ENCODE results near the gene NAB1. TPM values are rescaled to one million over a fixed set of nuclear protein-coding genes. Genes with fewer than 3 reads are reported as not detected.
"Not testable (repeated sequence)": the region's sequence is repeated elsewhere in the genome, so short reads cannot be mapped to it uniquely, and the experiment has no call there.

The NAB1 gene, protein sequence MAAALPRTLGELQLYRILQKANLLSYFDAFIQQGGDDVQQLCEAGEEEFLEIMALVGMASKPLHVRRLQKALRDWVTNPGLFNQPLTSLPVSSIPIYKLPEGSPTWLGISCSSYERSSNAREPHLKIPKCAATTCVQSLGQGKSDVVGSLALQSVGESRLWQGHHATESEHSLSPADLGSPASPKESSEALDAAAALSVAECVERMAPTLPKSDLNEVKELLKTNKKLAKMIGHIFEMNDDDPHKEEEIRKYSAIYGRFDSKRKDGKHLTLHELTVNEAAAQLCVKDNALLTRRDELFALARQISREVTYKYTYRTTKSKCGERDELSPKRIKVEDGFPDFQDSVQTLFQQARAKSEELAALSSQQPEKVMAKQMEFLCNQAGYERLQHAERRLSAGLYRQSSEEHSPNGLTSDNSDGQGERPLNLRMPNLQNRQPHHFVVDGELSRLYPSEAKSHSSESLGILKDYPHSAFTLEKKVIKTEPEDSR
- total RNA-seq, result 10 to 100 TPM; 42.8 to 61.3 TPM

- peaks cover 46% of the 10 kb centered on the region for H3K4me1 Mint-ChIP-seq (ENCODE audit: low read depth)
- no peaks in the 10 kb centered on the region for H3K9me3 Mint-ChIP-seq
- H3K36me3 Mint-ChIP-seq (ENCODE audit: insufficient read depth in 2 of 2), result peaks cover 5 to 11% of the 10 kb centered on the region in 2 donors
- DNase-seq, result peak; percentile 74 to 80
- peak within 1 kb of the TSS; percentile 90 to 98 for H3K4me3 Mint-ChIP-seq
- H3K27me3 Mint-ChIP-seq (ENCODE audit: low read depth), result no peaks in the 10 kb centered on the region
- ATAC-seq (replicated peaks in 1 of 2), result peak; percentile 62 to 74
- H3K27ac Mint-ChIP-seq, result peak within 1 kb of the TSS; percentile 99
These were observed at the start of gene NAB1 for GRCh38 chr2:190649035-190649797. Gene NAB1, plus strand, starts transcription at chr2:190649083. Its CDS starts 10,094 bp downstream, at chr2:190659177.

- no peak for ATAC-seq (replicated peaks in 1 of 2)
- Mint-ChIP-seq H3K27ac (no peak overlapping the region), H3K27me3 (ENCODE audit: low read depth) (no peaks in the 10 kb centered on the region), H3K9me3 (peaks cover 0 to 1% of the 10 kb centered on the region in 2 donors), H3K36me3 (ENCODE audit: insufficient read depth in 2 of 2) (no peaks in the 10 kb centered on the region), H3K4me1 (ENCODE audit: low read depth) (peaks cover 16% of the 10 kb centered on the region), H3K4me3 (no peak overlapping the region)
- no peak for DNase-seq
These were observed 49.2 kb upstream of the NAB1 start for GRCh38 chr2:190599546-190600220.

GRCh38 chr2:190600293-190601103 is 48.4 kb upstream of the NAB1 start:
- no peak overlapping the region for H3K27ac Mint-ChIP-seq
- H3K4me1 Mint-ChIP-seq (ENCODE audit: low read depth), result peaks cover 16% of the 10 kb centered on the region
- no peak for ATAC-seq (replicated peaks in 1 of 2)
- H3K27me3 Mint-ChIP-seq (ENCODE audit: low read depth), result no peaks in the 10 kb centered on the region
- no peak overlapping the region for H3K4me3 Mint-ChIP-seq
- DNase-seq, result no peak
- no peaks in the 10 kb centered on the region for H3K36me3 Mint-ChIP-seq (ENCODE audit: insufficient read depth in 2 of 2)
- H3K9me3 Mint-ChIP-seq, result peaks cover 0 to 1% of the 10 kb centered on the region in 2 donors

GRCh38 chr2:190603374-190603773 is 45.5 kb upstream of the NAB1 start:
- DNase-seq, result no peak
- no peak for ATAC-seq (replicated peaks in 1 of 2)
- H3K36me3 Mint-ChIP-seq (ENCODE audit: insufficient read depth in 2 of 2), result no peaks in the 10 kb centered on the region
- no peak overlapping the region for H3K27ac Mint-ChIP-seq
- peaks cover 16% of the 10 kb centered on the region for H3K4me1 Mint-ChIP-seq (ENCODE audit: low read depth)
- H3K27me3 Mint-ChIP-seq (ENCODE audit: low read depth), result no peaks in the 10 kb centered on the region
- peaks cover 0 to 1% of the 10 kb centered on the region in 2 donors for H3K9me3 Mint-ChIP-seq
- H3K4me3 Mint-ChIP-seq, result no peak overlapping the region

DNA sequence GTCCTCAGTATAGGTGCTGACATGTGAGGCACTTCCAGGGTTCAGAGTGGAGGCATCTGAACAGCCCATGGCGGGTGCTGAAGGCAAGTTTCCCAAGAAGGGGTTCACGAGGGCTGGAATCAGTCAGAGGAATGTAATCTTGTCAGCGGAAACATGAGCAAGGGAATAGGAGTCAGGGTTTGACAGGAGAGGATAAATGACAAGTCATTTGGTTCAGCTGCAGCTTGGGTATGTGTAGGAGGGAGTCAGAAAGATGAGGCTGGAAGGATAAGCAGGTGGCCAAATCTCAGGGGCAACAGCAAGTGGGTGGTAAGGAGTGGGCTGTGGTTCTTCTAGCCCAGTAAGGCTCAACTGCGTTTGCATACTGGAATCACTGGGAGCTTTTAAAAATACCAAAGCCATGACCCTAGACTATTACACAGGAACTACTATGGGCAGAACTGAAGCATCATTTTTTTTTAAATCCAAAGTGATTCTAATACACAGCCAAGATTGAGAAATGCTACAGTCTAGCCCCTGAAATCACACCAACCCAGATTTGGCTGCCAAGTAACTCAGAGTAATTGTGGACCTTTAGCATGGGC is 41.8 kb upstream of the NAB1 start:
- Mint-ChIP-seq H3K27me3 (ENCODE audit: low read depth) (no peaks in the 10 kb centered on the region), H3K4me1 (ENCODE audit: low read depth) (no peaks in the 10 kb centered on the region), H3K4me3 (no peak overlapping the region), H3K36me3 (ENCODE audit: insufficient read depth in 2 of 2) (peaks cover 0 to 4% of the 10 kb centered on the region in 2 donors), H3K27ac (no peak overlapping the region), H3K9me3 (peaks cover 0 to 5% of the 10 kb centered on the region in 2 donors)
- ATAC-seq (replicated peaks in 1 of 2) (no peak), DNase-seq (no peak)

GRCh38 chr2:190607657-190608357 is 41.1 kb upstream of the NAB1 start:
- Mint-ChIP-seq H3K27me3 (ENCODE audit: low read depth) (no peaks in the 10 kb centered on the region), H3K27ac (no peak overlapping the region), H3K9me3 (peaks cover 0 to 5% of the 10 kb centered on the region in 2 donors), H3K4me3 (no peak overlapping the region), H3K4me1 (ENCODE audit: low read depth) (no peaks in the 10 kb centered on the region), H3K36me3 (ENCODE audit: insufficient read depth in 2 of 2) (peaks cover 0 to 4% of the 10 kb centered on the region in 2 donors)
- no peak for DNase-seq
- ATAC-seq (replicated peaks in 1 of 2), result no peak

- not testable (repeated sequence) for DNase-seq; H3K36me3 Mint-ChIP-seq (ENCODE audit: insufficient read depth in 2 of 2); H3K4me1 Mint-ChIP-seq (ENCODE audit: low read depth); H3K27me3 Mint-ChIP-seq (ENCODE audit: low read depth); H3K4me3 Mint-ChIP-seq; H3K27ac Mint-ChIP-seq; H3K9me3 Mint-ChIP-seq; ATAC-seq (replicated peaks in 1 of 2)
These were observed 40.0 kb upstream of the NAB1 start for GRCh38 chr2:190608863-190609262.

DNA sequence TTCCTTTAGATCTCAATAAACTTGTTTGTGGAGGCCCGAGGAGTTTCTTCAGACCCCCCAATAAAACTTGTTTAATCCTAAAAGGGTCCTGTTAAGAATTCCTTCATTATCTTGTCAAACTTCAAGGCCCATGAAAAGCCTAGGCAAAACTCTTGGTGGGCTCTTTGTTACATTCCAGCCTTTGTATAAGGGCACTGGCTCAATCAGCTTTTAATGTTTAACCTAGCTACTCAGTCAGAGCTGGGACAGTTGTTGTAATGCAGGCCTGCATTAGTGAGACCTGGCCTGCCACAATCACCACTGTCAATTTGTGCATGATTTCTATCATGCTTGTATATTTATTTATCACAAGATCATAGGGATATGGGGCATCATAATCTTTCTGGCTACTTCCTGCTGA is 39.5 kb upstream of the NAB1 start:
- H3K27ac Mint-ChIP-seq; DNase-seq; H3K9me3 Mint-ChIP-seq; H3K4me3 Mint-ChIP-seq; H3K36me3 Mint-ChIP-seq (ENCODE audit: insufficient read depth in 2 of 2); H3K27me3 Mint-ChIP-seq (ENCODE audit: low read depth); H3K4me1 Mint-ChIP-seq (ENCODE audit: low read depth); ATAC-seq (replicated peaks in 1 of 2): not testable (repeated sequence)

- not testable (repeated sequence) for H3K9me3 Mint-ChIP-seq; ATAC-seq (replicated peaks in 1 of 2); H3K27ac Mint-ChIP-seq; H3K4me3 Mint-ChIP-seq; H3K27me3 Mint-ChIP-seq (ENCODE audit: low read depth); H3K36me3 Mint-ChIP-seq (ENCODE audit: insufficient read depth in 2 of 2); H3K4me1 Mint-ChIP-seq (ENCODE audit: low read depth); DNase-seq
These were observed 38.4 kb upstream of the NAB1 start for GRCh38 chr2:190610528-190610927.

GRCh38 chr2:190615555-190616200 is 33.2 kb upstream of the NAB1 start:
- peaks cover 6% of the 10 kb centered on the region for H3K4me1 Mint-ChIP-seq (ENCODE audit: low read depth)
- H3K27me3 Mint-ChIP-seq (ENCODE audit: low read depth), result no peaks in the 10 kb centered on the region
- DNase-seq (no peak), ATAC-seq (replicated peaks in 1 of 2) (no peak)
- peaks cover 0 to 7% of the 10 kb centered on the region in 2 donors for H3K36me3 Mint-ChIP-seq (ENCODE audit: insufficient read depth in 2 of 2)
- H3K9me3 Mint-ChIP-seq, result peaks cover 0 to 3% of the 10 kb centered on the region in 2 donors
- no peak overlapping the region for H3K27ac Mint-ChIP-seq
- no peak overlapping the region for H3K4me3 Mint-ChIP-seq

DNA sequence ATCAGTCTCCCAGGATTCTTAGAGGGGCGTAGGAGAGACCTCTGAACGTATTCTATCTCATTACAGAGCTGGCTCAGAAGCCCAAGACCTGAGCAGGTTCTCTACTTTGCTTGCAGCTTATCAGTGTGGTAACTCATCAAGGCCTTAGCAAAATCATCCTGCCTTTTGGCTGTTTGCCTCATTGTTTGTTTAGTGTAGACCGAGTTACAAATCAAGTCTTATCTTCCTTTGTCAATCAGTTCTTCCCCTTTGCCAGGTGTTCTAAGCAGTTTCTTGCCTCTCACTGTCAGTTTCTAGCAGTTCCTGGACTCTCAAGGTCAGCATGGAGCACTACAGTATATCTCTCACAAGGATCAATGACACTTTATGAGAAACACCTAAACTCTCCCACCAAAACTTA is 30.9 kb upstream of the NAB1 start:
- peaks cover 6% of the 10 kb centered on the region for H3K4me1 Mint-ChIP-seq (ENCODE audit: low read depth)
- no peak overlapping the region for H3K27ac Mint-ChIP-seq
- DNase-seq (no peak), ATAC-seq (replicated peaks in 1 of 2) (no peak)
- H3K27me3 Mint-ChIP-seq (ENCODE audit: low read depth), result no peaks in the 10 kb centered on the region
- H3K36me3 Mint-ChIP-seq (ENCODE audit: insufficient read depth in 2 of 2), result peaks cover 0 to 5% of the 10 kb centered on the region in 2 donors
- H3K4me3 Mint-ChIP-seq, result no peak overlapping the region
- H3K9me3 Mint-ChIP-seq, result peaks cover 0 to 1% of the 10 kb centered on the region in 2 donors

Data from activated T-cell treated with anti-CD3 and anti-CD28 coated beads, Interleukin-2, amount 50 U/mL, for 72 hours (primary cell).